ENCODE results near the gene KIF13A. TPM values are rescaled to one million over a fixed set of nuclear protein-coding genes. Genes with fewer than 3 reads are reported as not detected.

The KIF13A gene
- total and polyA plus RNA-seq, 2 experiments from 2014 or later, result 8.4 to 28.2 TPM

- TF ChIP-seq POLR2AphosphoS5 (IDR thresholded peaks at IDR 0.05; ENCODE audit: low read depth) (no peak), ZNF114 (CRISPR knock-in tag; IDR thresholded peaks at IDR 0.05) (no peak), ZNF331 (CRISPR knock-in tag; IDR thresholded peaks at IDR 0.05; ENCODE audit: low read depth) (no peak)
These were observed 245.9 kb downstream of the KIF13A start (continued) for GRCh38 chr6:17741507-17741906.

- peaks cover 10% of the 10 kb centered on the region; the same call in 2 of the 3 replicates for H3K36me3 Mint-ChIP-seq (ENCODE audit: low read depth)
- no peak overlapping the region for H3K4me3 Mint-ChIP-seq
- H3K27me3 ChIP-seq (ENCODE audit: insufficient read depth), result no peaks in the 10 kb centered on the region
- H2AFZ ChIP-seq, result no peak overlapping the region
- H3K4me2 ChIP-seq, result no peak overlapping the region
- H4K20me1 ChIP-seq (replicated peaks; ENCODE audit: insufficient read depth), result no peaks in the 10 kb centered on the region
- 0 out of 2 replicates have a peak, but pooled peaks cover 5% of the 10 kb centered on the region for H3K9me2 ChIP-seq (ENCODE audit: insufficient read depth)
- ATAC-seq (no peak), DNase-seq (ENCODE audit: low spot score) (no peak)
- peaks cover 32% of the 10 kb centered on the region for H3K9me3 Mint-ChIP-seq
- H3K4me1 ChIP-seq (ENCODE audit: insufficient read depth), result no peaks in the 10 kb centered on the region
- no peak overlapping the region for H3K27ac ChIP-seq (ENCODE audit: low read depth)
- H3K27me3 Mint-ChIP-seq (ENCODE audit: insufficient read depth, low read depth, poor library complexity), result peaks cover 8% of the 10 kb centered on the region
- no peak overlapping the region for H3K27ac Mint-ChIP-seq
- no peaks in the 10 kb centered on the region for H3K4me1 Mint-ChIP-seq
- no peaks in the 10 kb centered on the region for H3F3A ChIP-seq (replicated peaks; ENCODE audit: low read depth)
- H3K36me3 ChIP-seq (ENCODE audit: insufficient read depth), result no peaks in the 10 kb centered on the region
- no peak overlapping the region for H3K4me3 ChIP-seq
- no peaks in the 10 kb centered on the region for H3K79me2 ChIP-seq (replicated peaks; ENCODE audit: insufficient read depth)
- no peak for TF ChIP-seq POLR2AphosphoS5 (IDR thresholded peaks at IDR 0.05; ENCODE audit: low read depth)
- TF ChIP-seq ZNF331 (CRISPR knock-in tag; IDR thresholded peaks at IDR 0.05; ENCODE audit: low read depth), result no peak
- TF ChIP-seq ZNF462 (CRISPR knock-in tag; IDR thresholded peaks at IDR 0.05), result no peak
- TF ChIP-seq CTCF (conservative IDR thresholded peaks at IDR 0.05; ENCODE audit: low read depth in 2 of 2), result no peak
- no peak for TF ChIP-seq JUNB (IDR thresholded peaks at IDR 0.05; ENCODE audit: unreplicated experiment)
- TF ChIP-seq EZH2phosphoT487 (IDR thresholded peaks at IDR 0.05; ENCODE audit: unreplicated experiment), result no peak
- no peak for TF ChIP-seq STAT1 (IDR thresholded peaks at IDR 0.05; ENCODE audit: unreplicated experiment)
- no peak for TF ChIP-seq ZNF114 (CRISPR knock-in tag; IDR thresholded peaks at IDR 0.05)
- TF ChIP-seq REST (IDR thresholded peaks at IDR 0.05; ENCODE audit: unreplicated experiment), result no peak
- no peak for TF ChIP-seq ETS1 (IDR thresholded peaks at IDR 0.05)
- no peak for TF ChIP-seq EZH2 (IDR thresholded peaks at IDR 0.05; ENCODE audit: low read depth, unreplicated experiment)
- no peak for TF ChIP-seq NANOG (IDR thresholded peaks at IDR 0.05; ENCODE audit: borderline replicate concordance)
These were observed 246.7 kb downstream of the KIF13A start for GRCh38 chr6:17740559-17741220.

Measured in GM23338 (cell line).